HEK293T (cell line): ENCODE results near the gene DCBLD2.

Experiments used
- BHLHE40 ChIP-seq: fragments of 450-650 bp; IDR thresholded peaks from 2 replicates; pipeline ENCODE4 v1.6.1; 2016; ENCODE audit warnings: mild to moderate bottlenecking, moderate library complexity, borderline replicate concordance
- CTBP1 ChIP-seq: fragments of 450-650 bp; IDR thresholded peaks from 2 replicates; pipeline ENCODE4 v1.6.1; 2016; ENCODE audit warnings: borderline replicate concordance
- ELF4 ChIP-seq: fragments of 450-650 bp; IDR thresholded peaks from 2 replicates; pipeline ENCODE4 v1.6.1; 2017; ENCODE audit warnings: antibody characterized with exemption
- FOXA1 ChIP-seq: fragments of 450-650 bp; IDR thresholded peaks from 2 replicates; pipeline ENCODE4 v1.6.1; 2016; ENCODE audit warnings: mild to moderate bottlenecking
- HDGF ChIP-seq: fragments of 450-650 bp; IDR thresholded peaks from 2 replicates; pipeline ENCODE4 v1.6.1; 2017; ENCODE audit warnings: antibody characterized with exemption, borderline replicate concordance
- NFRKB ChIP-seq: fragments of 450-650 bp; IDR thresholded peaks from 2 replicates; pipeline ENCODE4 v1.6.1; 2016; ENCODE audit warnings: mild to moderate bottlenecking, moderate library complexity
- SP1 ChIP-seq: fragments of 450-650 bp; IDR thresholded peaks from 2 replicates; pipeline ENCODE4 v1.6.1; 2017
- SUZ12 ChIP-seq: fragments of 450-650 bp; IDR thresholded peaks from 2 replicates; pipeline ENCODE4 v1.6.1; 2016; ENCODE audit warnings: mild to moderate bottlenecking
- ZNF384 ChIP-seq: fragments of 450-650 bp; IDR thresholded peaks from 2 replicates; pipeline ENCODE4 v1.6.1; 2016

DNA sequence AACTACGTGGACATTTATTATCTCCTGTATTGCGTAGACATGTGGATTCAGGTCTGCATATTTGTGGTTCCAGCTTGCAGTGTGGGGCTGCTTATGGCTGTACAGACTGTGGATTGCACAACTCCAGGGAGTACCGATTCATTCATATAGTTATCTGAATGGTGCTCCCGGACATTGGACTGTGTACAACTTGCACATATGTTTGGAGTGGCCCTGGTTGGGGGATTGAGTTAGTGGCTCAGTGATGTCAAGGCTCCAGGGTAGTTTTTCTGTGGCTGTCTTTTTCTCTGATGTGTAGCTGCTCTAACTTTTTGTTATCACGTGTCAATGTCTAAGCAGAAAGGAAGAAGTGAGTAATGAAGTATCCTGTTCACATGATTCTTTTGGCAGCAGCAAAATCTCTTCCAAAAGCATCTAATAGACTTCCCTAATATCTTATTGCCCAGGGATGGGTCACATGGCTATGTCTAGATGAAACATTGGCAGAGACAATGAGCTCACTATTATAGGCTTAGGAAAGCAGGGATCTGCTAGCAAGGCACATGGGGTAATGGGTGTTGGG, 122.6 kb downstream of the DCBLD2 start:
- TF ChIP-seq FOXA1 (no peak), ZNF384 (no peak), SP1 (no peak), CTBP1 (no peak), ELF4 (no peak), BHLHE40 (no peak), NFRKB (no peak), SUZ12 (no peak), HDGF (no peak)
